ENCODE results near the gene PGAP3. TPM values are rescaled to one million over a fixed set of nuclear protein-coding genes. Genes with fewer than 3 reads are reported as not detected.
A peak's percentile ranks its signal among the peaks of the same experiment; 100 is the strongest.

The PGAP3 gene
- total and polyA plus RNA-seq, 2 of the 4 experiments (the other 2 are of a cell fraction) = 4.3 to 9.8 TPM

- TF ChIP-seq POLR2A (IDR thresholded peaks at IDR 0.05; ENCODE audit: low read depth, low read length) = no peak
Observed at GRCh38 chr17:39661744-39662541, 25.9 kb downstream of the PGAP3 start (continued).

GRCh38 chr17:39660397-39661385 lies 27.2 kb downstream of the PGAP3 start:
- BruUV-seq (replicated peaks) = no TSS peak
- H3K27ac ChIP-seq (ENCODE audit: insufficient read depth, low read length) = no peak overlapping the region
- no peak overlapping the region for H2BK120ac ChIP-seq (ENCODE audit: low read depth, low read length)
- no peak overlapping the region for H2BK5ac ChIP-seq (ENCODE audit: low read depth, low read length, poor library complexity, severe bottlenecking)
- no peak overlapping the region for H2BK20ac ChIP-seq (ENCODE audit: low read depth, low read length)
- no peak overlapping the region for H4K5ac ChIP-seq (ENCODE audit: low read depth, low read length)
- H3K36me3 ChIP-seq (ENCODE audit: control insufficient read depth, insufficient read depth, low read length) = peaks cover 40% of the 10 kb centered on the region
- no peak overlapping the region for H3K14ac ChIP-seq (replicated peaks; ENCODE audit: low read depth, low read length)
- peaks cover 0 to 4% of the 10 kb centered on the region in 2 experiments; a peak in 1 of 4 replicates for H3K79me1 ChIP-seq (ENCODE audit: low read depth in 1 of 2, low read length in 2 of 2)
- H2BK15ac ChIP-seq (ENCODE audit: low read depth, low read length) = no peak overlapping the region
- in situ Hi-C loops (cut with MboI; ENCODE audit: low sequenced_read_pairs) = no loop called here
- H3K56ac ChIP-seq (ENCODE audit: extremely low read depth, insufficient read depth, low read length) = no peak overlapping the region
- 89% methylated on average over 17 of the region's 35 CpGs; no CpG with 5 or more reads in 1 of the 2 experiments for WGBS, 2 experiments (ENCODE audit: extremely low coverage in 2 of 2, insufficient read length in 1 of 2)
- dilution Hi-C loops (cut with HindIII; ENCODE audit: low sequenced_read_pairs, unreplicated experiment) = no loop called here
- H3K4me3 ChIP-seq (ENCODE audit: insufficient read depth, low read depth, low read length) = no peak overlapping the region
- H3K4me1 ChIP-seq (ENCODE audit: control insufficient read depth, insufficient read depth, low read length) = peaks cover 4% of the 10 kb centered on the region; the same call in 1 of the 2 replicates
- H3K9ac ChIP-seq (ENCODE audit: low read depth, low read length) = no peak overlapping the region
- TF ChIP-seq RCOR1 (IDR thresholded peaks at IDR 0.05; ENCODE audit: insufficient replicate concordance, low read length) (no peak), USF2 (IDR thresholded peaks at IDR 0.05; ENCODE audit: low read depth, low read length) (no peak), ELK1 (IDR thresholded peaks at IDR 0.05; ENCODE audit: borderline replicate concordance, low read depth, low read length) (no peak), BHLHE40 (IDR thresholded peaks at IDR 0.05; ENCODE audit: low read depth, low read length) (no peak), FOS (IDR thresholded peaks at IDR 0.05; ENCODE audit: low read depth, low read length) (no peak), CEBPB (IDR thresholded peaks at IDR 0.05; ENCODE audit: low read depth, low read length) (no peak)
- intact Hi-C loops (cut with micrococcal nuclease) = no loop called here
- DNase-seq = no peak
- H3K4me2 ChIP-seq (ENCODE audit: low read depth, low read length) = no peak overlapping the region
- no peak overlapping the region for H3K23ac ChIP-seq (ENCODE audit: low read depth, low read length)
- H3K9me1 ChIP-seq (ENCODE audit: insufficient read depth, low read length) = no peaks in the 10 kb centered on the region
- no peak overlapping the region for H3K18ac ChIP-seq (ENCODE audit: low read depth, low read length)
- no peaks in the 10 kb centered on the region; the same call in none of the 2 replicates for H4K20me1 ChIP-seq (ENCODE audit: insufficient read depth, low read length)
- no peak overlapping the region for H4K8ac ChIP-seq (ENCODE audit: low read depth in 2 of 2, low read length in 2 of 2)
- H3K4ac ChIP-seq (ENCODE audit: low read depth, low read length) = no peak overlapping the region
- ChIA-PET CTCF (no interaction called here), POLR2A (ENCODE audit: unreplicated experiment) (no interaction called here)
- no peak overlapping the region for H4K91ac ChIP-seq (ENCODE audit: insufficient read depth, low read depth, low read length)
- no peaks in the 10 kb centered on the region for H3K9me3 ChIP-seq (ENCODE audit: control insufficient read depth, insufficient read depth, low read length)
- H2AK9ac ChIP-seq (replicated peaks; ENCODE audit: low read depth, low read length, poor library complexity) = peak overlapping the region; percentile 55
- H3K27me3 ChIP-seq (ENCODE audit: control insufficient read depth, insufficient read depth, low read length) = no peaks in the 10 kb centered on the region
- no peak overlapping the region for H2AK5ac ChIP-seq (ENCODE audit: low read depth, low read length)
- H2AFZ ChIP-seq (replicated peaks; ENCODE audit: low read length, poor library complexity) = no peak overlapping the region
- no peak for ATAC-seq (ENCODE audit: low read depth)

Measured in IMR-90 (cell line).